Naive thymus-derived CD4-positive, alpha-beta T cell (primary cell): ENCODE measurements around the gene PLEKHM2. TPM values are rescaled to one million over a fixed set of nuclear protein-coding genes. Genes with fewer than 3 reads are reported as not detected.
A peak's percentile ranks its signal among the peaks of the same experiment; 100 is the strongest.

Experiments
- ATAC-seq: fragments of 150-1000 bp; cut with Tn5 transposase; 2 replicates; pipeline ENCODE4 v1.10.0; 2021; ENCODE audit warnings: mild to moderate bottlenecking, moderate library complexity
- CTCF ChIA-PET: fragments of 350-600 bp; sonication (Branson Sonifier 250); formaldehyde crosslinking; loops from one replicate; lab custom pipeline; 2021; ENCODE audit warnings: antibody characterized with exemption; lab: Charles Lee
- POLR2A ChIA-PET: fragments of 350-600 bp; sonication (Branson Sonifier 250); formaldehyde crosslinking; loops from one replicate; lab custom pipeline; 2021; ENCODE audit warnings: antibody characterized with exemption, inconsistent platforms; lab: Charles Lee
- DNase-seq, 9 donors: peaks; one replicate each; pipeline versions ENCODE4 v3.0.0 to v3.0.0-alpha.2; 2020 to 2022; ENCODE audit warnings: mixed read lengths in 1 of 9
- H3K27ac ChIP-seq: one replicate; pipeline ENCODE4 v1.7.0; 2013; ENCODE audit warnings: mild to moderate bottlenecking, low read depth, low read length, moderate library complexity
- H3K27me3 ChIP-seq, 2 donors: one replicate each; pipeline ENCODE4 v1.7.0; 2013; ENCODE audit warnings: low read length in 2 of 2, mild to moderate bottlenecking in 2 of 2, moderate library complexity in 2 of 2; ENCODE audit not compliant: control insufficient read depth in 2 of 2, insufficient read depth in 2 of 2
- H3K36me3 ChIP-seq, 3 experiments: 1 replicate in 2 of 3; 2 replicates in 1 of 3; pipeline ENCODE4 v1.7.0; 2013; ENCODE audit warnings: low read length in 3 of 3, mild to moderate bottlenecking in 3 of 3, moderate library complexity in 1 of 3; ENCODE audit not compliant: insufficient read depth in 3 of 3, control insufficient read depth in 2 of 3
- H3K4me1 ChIP-seq, 2 donors: one replicate each; pipeline ENCODE4 v1.7.0; 2013; ENCODE audit warnings: low read length in 2 of 2, mild to moderate bottlenecking in 2 of 2, moderate library complexity in 1 of 2; ENCODE audit not compliant: control insufficient read depth in 2 of 2, insufficient read depth in 2 of 2
- H3K4me3 ChIP-seq: 2 replicates; pipeline ENCODE4 v1.7.0; 2013; ENCODE audit warnings: mild to moderate bottlenecking, low read length
- H3K9me3 ChIP-seq, 3 experiments: 1 replicate in 2 of 3; 2 replicates in 1 of 3; pipeline ENCODE4 v1.7.0; 2013; ENCODE audit warnings: low read length in 3 of 3; ENCODE audit not compliant: control insufficient read depth in 2 of 3
- H3K27ac Mint-ChIP-seq, 9 donors: one replicate each; pipeline ENCODE4 v1.8.0; 2020 to 2022; ENCODE audit warnings: mixed read lengths in 9 of 9, mild to moderate bottlenecking in 8 of 9, moderate library complexity in 5 of 9, inconsistent platforms in 2 of 9
- H3K27me3 Mint-ChIP-seq, 5 donors: one replicate each; pipeline ENCODE4 v1.8.0; 2021 to 2022; ENCODE audit warnings: mixed read lengths in 5 of 5, mild to moderate bottlenecking in 1 of 5
- H3K36me3 Mint-ChIP-seq, 5 donors: one replicate each; pipeline ENCODE4 v1.8.0; 2020 to 2022; ENCODE audit warnings: mixed read lengths in 5 of 5, mild to moderate bottlenecking in 3 of 5, inconsistent platforms in 1 of 5
- H3K4me1 Mint-ChIP-seq, 7 donors: one replicate each; pipeline ENCODE4 v1.8.0; 2020 to 2022; ENCODE audit warnings: mixed read lengths in 7 of 7, mild to moderate bottlenecking in 3 of 7, inconsistent platforms in 1 of 7
- H3K4me3 Mint-ChIP-seq, 10 donors: one replicate each; pipeline ENCODE4 v1.8.0; 2020 to 2022; ENCODE audit warnings: mild to moderate bottlenecking in 10 of 10, mixed read lengths in 10 of 10, moderate library complexity in 6 of 10, inconsistent platforms in 2 of 10
- H3K9me3 Mint-ChIP-seq, 11 donors: one replicate each; pipeline ENCODE4 v1.8.0; 2020 to 2022; ENCODE audit warnings: mixed read lengths in 11 of 11, mild to moderate bottlenecking in 4 of 11, inconsistent platforms in 1 of 11, moderate library complexity in 1 of 11
- intact Hi-C, 2 donors: fragments of 100-400 bp; cut with micrococcal nuclease; formaldehyde crosslinking; loops; one replicate each; pipeline ENCODE4 v1.15.1; 2023
- polyA plus RNA-seq, 2 donors: library from polyadenylated mRNA; unstranded; fragments of 300-500 nt; fragmentation: Illumina TruSeq; gene quantifications; one replicate each; pipeline ENCODE4 v1.2.3, GENCODE V29; 2021
- total RNA-seq, 6 experiments: library from RNA in 5 of 6; stranded (reverse) in 5 of 6; gene quantifications; 1 replicate in 5 of 6; 2 replicates in 1 of 6; pipeline ENCODE4 v1.2.3 and lab custom pipeline; 2021 to 2026

PLEKHM2 gene
- total and polyA plus RNA-seq, 7 experiments from 2014 or later: 4.3 to 78.6 (median 58.5) TPM

DNA sequence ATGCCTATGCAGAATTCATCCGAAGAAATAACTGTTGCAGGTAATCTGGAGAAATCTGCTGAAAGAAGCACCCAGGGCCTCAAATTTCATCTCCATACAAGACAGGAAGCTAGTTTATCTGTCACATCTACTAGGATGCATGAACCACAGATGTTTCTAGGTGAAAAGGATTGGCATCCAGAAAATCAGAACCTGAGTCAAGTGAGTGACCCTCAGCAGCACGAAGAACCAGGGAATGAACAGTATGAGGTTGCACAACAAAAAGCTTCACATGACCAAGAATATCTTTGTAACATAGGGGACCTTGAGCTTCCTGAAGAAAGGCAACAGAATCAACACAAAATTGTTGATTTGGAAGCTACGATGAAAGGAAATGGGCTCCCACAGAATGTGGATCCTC is 24.0 kb upstream of the PLEKHM2 start:
- peak overlapping the region in 1 of 9 donors; percentile 81 for H3K27ac Mint-ChIP-seq
- DNase-seq (no peak), ATAC-seq (no peak)
- H3K4me1 ChIP-seq: no peaks in the 10 kb centered on the region
- no peak overlapping the region for H3K4me3 Mint-ChIP-seq
- no peak overlapping the region for H3K4me3 ChIP-seq
- no peaks in the 10 kb centered on the region for H3K9me3 Mint-ChIP-seq
- intact Hi-C loops: no loop called here
- no peaks in the 10 kb centered on the region for H3K27me3 ChIP-seq
- ChIA-PET CTCF (interaction anchor here (0.6 kb wide), 2 partner anchors 69 to 140 kb away, joined by 3 to 6 read pairs; no protein-coding TSS in a partner anchor), POLR2A (no interaction called here)
- H3K27me3 Mint-ChIP-seq: no peaks in the 10 kb centered on the region
- peaks cover 0 to 12% (median 0%) of the 10 kb centered on the region in 7 donors for H3K4me1 Mint-ChIP-seq
- no peak overlapping the region for H3K27ac ChIP-seq
- H3K36me3 Mint-ChIP-seq: peaks cover 15 to 53% (median 25%) of the 10 kb centered on the region in 5 donors
- peaks cover 10 to 29% (median 12%) of the 10 kb centered on the region in 3 experiments for H3K36me3 ChIP-seq
- no peaks in the 10 kb centered on the region for H3K9me3 ChIP-seq

DNA sequence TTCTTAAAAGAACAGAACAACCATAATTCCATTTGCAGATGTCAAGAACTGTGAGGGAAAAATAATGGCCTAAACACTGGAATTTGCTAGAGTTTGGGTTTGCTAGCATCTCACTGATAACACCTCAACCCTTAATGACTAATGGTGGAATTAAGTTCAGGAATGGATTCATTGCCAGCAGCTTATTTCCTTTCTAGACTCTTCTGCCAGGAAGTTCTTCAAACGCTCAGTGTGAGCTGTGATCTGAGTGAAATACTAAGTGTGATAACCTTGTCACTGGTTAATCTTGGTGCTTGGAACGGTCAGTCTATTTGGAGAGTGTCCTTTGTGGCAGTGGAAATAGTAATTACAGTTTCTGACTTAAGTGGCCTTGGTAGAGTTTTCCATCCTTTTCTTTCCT is 21.6 kb upstream of the PLEKHM2 start:
- H3K4me3 Mint-ChIP-seq: no peak overlapping the region
- peaks cover 8 to 42% (median 19%) of the 10 kb centered on the region in 5 donors for H3K36me3 Mint-ChIP-seq
- H3K27ac Mint-ChIP-seq: peak overlapping the region in 1 of 9 donors; percentile 14
- peaks cover 2 to 20% (median 10%) of the 10 kb centered on the region in 3 experiments for H3K36me3 ChIP-seq
- POLR2A ChIA-PET: no interaction called here
- CTCF ChIA-PET: no interaction called here
- no peak overlapping the region for H3K27ac ChIP-seq
- no peaks in the 10 kb centered on the region for H3K9me3 Mint-ChIP-seq
- no peak for DNase-seq
- H3K27me3 Mint-ChIP-seq: no peaks in the 10 kb centered on the region
- peaks cover 0 to 5% (median 0%) of the 10 kb centered on the region in 7 donors for H3K4me1 Mint-ChIP-seq
- no peak overlapping the region for H3K4me3 ChIP-seq
- no peaks in the 10 kb centered on the region for H3K9me3 ChIP-seq
- no peak for ATAC-seq
- H3K27me3 ChIP-seq: no peaks in the 10 kb centered on the region
- intact Hi-C loops: no loop called here
- H3K4me1 ChIP-seq: no peaks in the 10 kb centered on the region

DNA sequence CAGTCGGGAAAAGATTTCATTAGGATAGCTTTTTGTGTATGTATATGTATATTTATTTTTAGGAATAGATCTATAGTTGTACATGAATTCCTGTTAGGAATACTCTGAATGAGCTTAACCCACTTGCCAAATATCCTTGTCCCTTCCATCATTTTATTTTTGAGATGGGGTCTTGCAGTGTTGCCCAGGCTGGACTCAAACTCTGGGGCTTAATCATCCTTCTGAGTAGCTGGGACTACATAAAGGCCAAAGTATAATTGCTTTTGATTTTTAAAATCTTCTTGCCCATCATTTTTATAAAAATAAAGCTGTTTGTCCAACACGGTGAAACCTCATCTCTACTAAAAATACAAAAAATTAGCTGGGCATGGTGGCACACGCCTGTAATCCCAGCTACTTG is 20.2 kb upstream of the PLEKHM2 start:
- H3K9me3 ChIP-seq: no peaks in the 10 kb centered on the region
- intact Hi-C loops: no loop called here
- ChIA-PET CTCF (interaction anchor here (0.9 kb wide), 1 partner anchor 30 kb away, joined by 4 read pairs; no protein-coding TSS in a partner anchor), POLR2A (interaction anchor here (0.9 kb wide), 1 partner anchor 70 kb away, joined by 3 read pairs; no protein-coding TSS in a partner anchor)
- no peak for ATAC-seq
- no peaks in the 10 kb centered on the region for H3K9me3 Mint-ChIP-seq
- H3K4me1 Mint-ChIP-seq: peaks cover 0 to 5% (median 0%) of the 10 kb centered on the region in 7 donors
- peaks cover 8 to 40% (median 19%) of the 10 kb centered on the region in 5 donors for H3K36me3 Mint-ChIP-seq
- H3K4me3 ChIP-seq: no peak overlapping the region
- H3K36me3 ChIP-seq: peaks cover 0 to 20% (median 10%) of the 10 kb centered on the region in 3 experiments
- H3K4me3 Mint-ChIP-seq: no peak overlapping the region
- H3K27ac Mint-ChIP-seq: no peak overlapping the region
- H3K27ac ChIP-seq: no peak overlapping the region
- H3K4me1 ChIP-seq: no peaks in the 10 kb centered on the region
- DNase-seq: no peak
- no peaks in the 10 kb centered on the region for H3K27me3 Mint-ChIP-seq
- no peaks in the 10 kb centered on the region for H3K27me3 ChIP-seq

DNA sequence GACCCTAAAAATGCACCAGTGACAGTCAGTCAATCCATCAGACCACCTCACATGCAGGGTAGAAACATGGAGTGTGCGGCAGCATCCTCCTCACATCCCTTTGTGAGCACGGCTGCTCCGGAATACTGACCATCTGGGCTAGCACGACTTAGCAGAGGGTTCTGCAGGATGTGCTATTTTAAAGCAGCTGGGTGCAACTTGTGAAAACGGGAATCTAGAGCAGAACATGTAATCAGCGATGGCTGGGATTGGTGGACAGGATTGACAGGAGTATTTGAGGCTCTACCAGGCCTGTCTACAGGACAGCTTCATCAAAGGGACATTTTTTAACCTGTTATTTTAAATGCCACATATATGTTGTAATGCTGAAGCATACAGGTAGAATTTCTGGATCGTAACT is 16.8 kb upstream of the PLEKHM2 start:
- H3K36me3 ChIP-seq: no peaks in the 10 kb centered on the region
- intact Hi-C loops: no loop called here
- no peak overlapping the region for H3K27ac Mint-ChIP-seq

DNA sequence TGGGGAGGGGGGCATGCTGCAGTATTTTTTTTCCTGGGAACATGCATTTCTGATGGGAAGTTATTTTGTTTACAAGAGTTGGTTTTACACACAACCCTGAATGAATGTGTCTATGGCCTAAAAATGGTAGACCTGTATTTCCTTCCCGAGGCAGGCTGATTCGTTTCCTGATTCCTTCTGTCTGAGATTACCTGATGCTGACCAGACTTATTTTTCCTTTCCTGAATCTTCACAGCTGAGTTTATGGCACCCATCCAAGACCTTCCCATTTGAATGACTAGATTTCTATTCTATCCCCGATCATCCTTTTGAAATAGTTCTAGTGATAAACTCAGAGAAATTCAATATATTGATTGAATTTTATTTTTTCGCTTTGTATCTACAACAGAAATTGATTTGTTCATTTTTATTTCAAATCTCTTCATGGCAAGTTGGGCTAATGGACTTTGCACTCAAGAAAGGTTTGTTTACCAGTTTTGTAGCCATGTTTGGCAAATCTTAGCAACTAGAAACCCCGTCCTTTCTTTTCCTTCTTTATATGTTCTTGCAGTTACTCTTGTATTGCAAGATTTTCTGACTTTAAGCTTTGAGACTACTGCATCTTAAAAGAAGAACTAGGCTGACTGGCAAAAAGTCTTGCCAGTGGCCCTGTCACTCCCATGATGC is 15.9 kb upstream of the PLEKHM2 start:
- intact Hi-C loops: no loop called here
- no peaks in the 10 kb centered on the region for H3K27me3 Mint-ChIP-seq
- POLR2A ChIA-PET: interaction anchor here (0.7 kb wide), 1 partner anchor 28 kb away, joined by 3 read pairs; no protein-coding TSS in a partner anchor
- H3K27ac ChIP-seq: no peak overlapping the region
- H3K4me3 Mint-ChIP-seq: no peak overlapping the region
- H3K27me3 ChIP-seq: no peaks in the 10 kb centered on the region
- no peaks in the 10 kb centered on the region for H3K36me3 ChIP-seq
- peak overlapping the region in 3 of 9 donors; percentile 0 to 51 (median 9) for H3K27ac Mint-ChIP-seq
- no peaks in the 10 kb centered on the region for H3K9me3 Mint-ChIP-seq
- peaks cover 0 to 5% (median 0%) of the 10 kb centered on the region in 7 donors for H3K4me1 Mint-ChIP-seq
- CTCF ChIA-PET: no interaction called here
- ATAC-seq (no peak), DNase-seq (no peak)
- H3K36me3 Mint-ChIP-seq: peaks cover 0 to 7% (median 0%) of the 10 kb centered on the region in 5 donors
- H3K4me1 ChIP-seq: no peaks in the 10 kb centered on the region
- no peaks in the 10 kb centered on the region for H3K9me3 ChIP-seq
- H3K4me3 ChIP-seq: no peak overlapping the region

More for the DNA sequence above, 16.8 kb upstream of the PLEKHM2 start:
- Mint-ChIP-seq H3K4me3 (no peak overlapping the region), H3K9me3 (no peaks in the 10 kb centered on the region), H3K36me3 (peaks cover 0 to 7% (median 3%) of the 10 kb centered on the region in 5 donors), H3K27me3 (no peaks in the 10 kb centered on the region), H3K4me1 (peaks cover 0 to 5% (median 0%) of the 10 kb centered on the region in 7 donors)
- no peaks in the 10 kb centered on the region for H3K4me1 ChIP-seq
- ATAC-seq (no peak), DNase-seq (no peak)
- no peak overlapping the region for H3K4me3 ChIP-seq
- H3K27me3 ChIP-seq: no peaks in the 10 kb centered on the region
- ChIA-PET POLR2A (interaction anchor here (0.7 kb wide), 1 partner anchor 28 kb away, joined by 3 read pairs; no protein-coding TSS in a partner anchor), CTCF (interaction anchor here (0.7 kb wide), 1 partner anchor 113 kb away, joined by 3 read pairs; no protein-coding TSS in a partner anchor)
- H3K9me3 ChIP-seq: no peaks in the 10 kb centered on the region
- H3K27ac ChIP-seq: no peak overlapping the region

DNA sequence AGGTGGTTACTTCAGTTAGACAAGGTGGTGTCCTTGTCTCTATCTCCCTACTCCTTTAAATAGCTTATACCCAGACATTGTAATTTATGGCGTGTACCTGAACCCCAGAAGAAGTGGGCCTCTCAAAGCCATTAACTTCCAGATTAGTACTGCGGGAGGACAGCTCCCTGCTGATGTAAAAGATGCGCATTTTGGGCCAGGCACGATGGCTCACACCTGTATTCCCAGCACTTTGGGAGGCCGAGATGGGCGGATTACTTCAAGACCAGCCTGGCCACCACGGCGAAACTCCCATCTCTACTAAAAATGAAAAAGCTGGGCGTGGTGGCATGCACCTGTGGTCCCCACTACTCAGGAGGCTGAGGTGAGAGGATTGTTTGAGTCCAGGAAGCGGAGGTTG is 15.0 kb upstream of the PLEKHM2 start:
- no peaks in the 10 kb centered on the region for H3K27me3 Mint-ChIP-seq
- ChIA-PET CTCF (no interaction called here), POLR2A (no interaction called here)
- peaks cover 0 to 5% (median 0%) of the 10 kb centered on the region in 7 donors for H3K4me1 Mint-ChIP-seq
- DNase-seq (no peak), ATAC-seq (no peak)
- Histone ChIP-seq H3K9me3 (no peaks in the 10 kb centered on the region), H3K27me3 (no peaks in the 10 kb centered on the region), H3K4me1 (no peaks in the 10 kb centered on the region), H3K27ac (no peak overlapping the region), H3K36me3 (no peaks in the 10 kb centered on the region), H3K4me3 (no peak overlapping the region)
- intact Hi-C loops: no loop called here
- H3K27ac Mint-ChIP-seq: no peak overlapping the region
- no peak overlapping the region for H3K4me3 Mint-ChIP-seq
- no peaks in the 10 kb centered on the region for H3K9me3 Mint-ChIP-seq
- peaks cover 0 to 7% (median 0%) of the 10 kb centered on the region in 5 donors for H3K36me3 Mint-ChIP-seq
